Stimulated activated CD8-positive, alpha-beta memory T cell treated with anti-CD3 and anti-CD28 coated beads, Interleukin-7, amount 100 ng/mL, for 4 hours (primary cell): ENCODE results near the gene CLCN6.

ENCODE experiments used
- DNase-seq, 2 donors: peaks; one replicate each; pipeline ENCODE4 v3.0.0-alpha.2; 2020; ENCODE audit warnings: low read depth in 2 of 2

Gene CLCN6

DNA sequence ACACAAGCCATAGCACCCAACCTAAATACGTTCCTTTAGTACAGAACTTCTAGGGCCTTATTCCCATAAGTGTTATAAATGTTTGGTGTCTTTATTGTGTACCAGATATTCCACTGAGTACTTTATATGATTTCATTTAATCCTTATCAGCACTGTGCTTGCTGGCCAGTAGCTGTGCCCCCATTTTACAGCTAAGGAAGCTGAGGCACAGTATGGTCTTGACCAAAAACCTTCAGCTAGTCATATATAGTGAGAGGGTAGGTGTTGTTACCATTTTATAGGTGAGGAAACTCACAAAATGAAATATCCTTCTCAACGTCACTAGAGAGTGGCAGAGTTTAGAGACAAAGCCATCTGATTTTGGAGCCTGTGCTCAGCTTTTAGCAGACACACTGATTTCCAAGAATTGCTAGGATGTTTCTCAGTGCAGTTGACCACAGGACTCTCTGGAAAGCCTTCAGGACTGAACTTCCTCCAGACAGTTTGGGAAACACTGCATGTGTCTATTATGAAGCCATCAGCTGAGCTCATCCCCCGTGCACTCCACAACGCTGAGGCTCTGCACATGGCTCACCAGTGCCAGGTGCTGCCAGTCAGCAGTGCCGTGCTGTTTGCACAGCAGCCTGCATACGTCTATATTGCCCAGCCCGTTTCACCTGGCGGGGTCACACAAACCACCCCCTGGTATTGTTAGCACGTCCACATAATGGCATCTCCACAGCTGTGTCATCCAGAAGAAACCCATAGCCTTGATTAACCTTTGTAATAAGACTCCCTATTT lies 26.1 kb downstream of the CLCN6 start:
- no peak for DNase-seq

DNA sequence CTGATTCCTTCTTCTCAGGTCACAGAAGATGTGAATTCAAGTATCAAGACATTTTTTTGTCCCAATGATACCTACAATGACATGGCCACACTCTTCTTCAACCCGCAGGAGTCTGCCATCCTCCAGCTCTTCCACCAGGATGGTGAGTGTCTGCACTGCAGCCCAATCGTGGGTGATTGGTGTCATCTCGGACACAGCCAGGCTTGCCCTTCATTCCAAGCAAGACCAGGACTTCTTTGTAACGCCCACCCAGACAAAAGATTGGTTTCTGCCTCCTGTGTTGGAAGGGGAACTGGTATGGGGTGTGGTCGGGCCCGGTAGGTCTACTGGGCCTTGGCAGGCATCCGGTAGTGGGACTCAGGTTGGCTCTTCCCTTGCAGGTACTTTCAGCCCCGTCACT lies 27.5 kb downstream of the CLCN6 start:
- no peak for DNase-seq

DNA sequence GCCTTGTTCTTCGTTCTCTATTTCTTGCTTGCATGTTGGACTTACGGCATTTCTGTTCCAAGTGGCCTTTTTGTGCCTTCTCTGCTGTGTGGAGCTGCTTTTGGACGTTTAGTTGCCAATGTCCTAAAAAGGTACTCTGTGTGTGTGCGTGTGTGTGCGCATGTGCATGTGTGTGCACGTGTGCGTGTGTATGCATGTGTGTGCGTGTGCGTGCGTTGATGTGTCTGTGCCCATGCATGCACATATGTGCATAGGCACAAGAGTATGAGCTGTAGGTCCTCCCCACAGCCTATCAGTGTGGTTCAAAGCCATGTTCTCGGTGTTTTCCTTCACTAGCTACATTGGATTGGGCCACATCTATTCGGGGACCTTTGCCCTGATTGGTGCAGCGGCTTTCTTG lies 27.9 kb downstream of the CLCN6 start:
- DNase-seq: no peak

DNA sequence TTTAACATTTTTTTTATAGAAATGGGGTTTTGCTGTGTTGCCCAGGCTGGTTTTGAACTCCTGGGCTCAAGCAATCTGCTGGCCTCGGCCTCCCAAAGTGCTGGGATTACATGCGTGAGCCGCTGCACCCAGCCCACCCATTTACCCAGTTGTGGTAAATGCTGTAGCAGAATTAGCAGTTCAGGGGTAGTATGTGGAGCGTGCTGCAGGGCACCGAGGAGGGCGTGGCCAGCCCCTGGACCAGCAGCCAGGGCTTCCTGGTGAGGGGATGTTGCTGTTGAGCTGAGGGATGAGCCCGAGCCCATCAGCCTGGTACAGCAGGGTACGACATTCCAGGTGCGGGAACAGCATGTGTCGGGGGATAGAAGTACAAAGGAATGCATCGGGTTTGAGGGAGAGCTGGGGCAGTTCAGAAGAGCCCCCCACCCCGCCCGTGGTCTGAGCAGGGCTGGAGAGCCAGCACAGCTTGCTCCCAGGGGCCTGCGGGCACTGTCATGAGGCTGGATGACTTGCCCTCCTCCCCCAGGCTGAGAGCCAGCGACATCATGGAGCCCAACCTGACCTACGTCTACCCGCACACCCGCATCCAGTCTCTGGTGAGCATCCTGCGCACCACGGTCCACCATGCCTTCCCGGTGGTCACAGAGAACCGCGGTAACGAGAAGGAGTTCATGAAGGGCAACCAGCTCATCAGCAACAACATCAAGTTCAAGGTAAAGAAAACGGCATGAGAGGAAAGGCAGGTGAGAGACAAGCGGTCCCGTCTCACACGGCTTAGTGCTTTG lies 29.6 kb downstream of the CLCN6 start:
- no peak for DNase-seq

DNA sequence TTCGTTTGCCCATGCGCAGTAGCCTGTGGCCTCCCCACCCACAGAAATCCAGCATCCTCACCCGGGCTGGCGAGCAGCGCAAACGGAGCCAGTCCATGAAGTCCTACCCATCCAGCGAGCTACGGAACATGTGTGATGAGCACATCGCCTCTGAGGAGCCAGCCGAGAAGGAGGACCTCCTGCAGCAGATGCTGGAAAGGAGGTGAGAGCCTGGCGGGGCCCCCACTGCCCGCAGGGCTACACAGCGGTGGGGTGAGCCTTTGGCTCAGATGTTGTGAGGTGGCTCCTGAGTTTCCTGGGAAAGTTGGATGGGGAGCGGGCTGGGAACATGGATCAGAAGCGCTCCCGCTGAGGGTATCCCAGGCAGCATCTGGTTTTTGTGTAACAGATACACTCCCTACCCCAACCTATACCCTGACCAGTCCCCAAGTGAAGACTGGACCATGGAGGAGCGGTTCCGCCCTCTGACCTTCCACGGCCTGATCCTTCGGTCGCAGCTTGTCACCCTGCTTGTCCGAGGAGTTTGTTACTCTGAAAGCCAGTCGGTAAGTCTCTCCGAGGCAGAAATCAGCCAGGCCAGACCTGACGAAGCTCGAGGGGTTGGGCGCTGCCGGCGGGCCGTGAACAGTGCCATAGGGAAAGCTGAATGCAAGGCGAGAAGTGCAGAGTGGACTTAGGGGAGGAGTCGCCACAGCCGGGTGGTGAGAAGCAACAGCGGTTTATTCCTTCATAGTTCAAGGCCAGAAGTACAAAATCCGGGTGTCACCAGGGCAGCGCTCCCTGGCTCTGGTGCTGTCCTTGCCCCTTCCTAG lies 31.2 kb downstream of the CLCN6 start:
- DNase-seq: no peak

DNA sequence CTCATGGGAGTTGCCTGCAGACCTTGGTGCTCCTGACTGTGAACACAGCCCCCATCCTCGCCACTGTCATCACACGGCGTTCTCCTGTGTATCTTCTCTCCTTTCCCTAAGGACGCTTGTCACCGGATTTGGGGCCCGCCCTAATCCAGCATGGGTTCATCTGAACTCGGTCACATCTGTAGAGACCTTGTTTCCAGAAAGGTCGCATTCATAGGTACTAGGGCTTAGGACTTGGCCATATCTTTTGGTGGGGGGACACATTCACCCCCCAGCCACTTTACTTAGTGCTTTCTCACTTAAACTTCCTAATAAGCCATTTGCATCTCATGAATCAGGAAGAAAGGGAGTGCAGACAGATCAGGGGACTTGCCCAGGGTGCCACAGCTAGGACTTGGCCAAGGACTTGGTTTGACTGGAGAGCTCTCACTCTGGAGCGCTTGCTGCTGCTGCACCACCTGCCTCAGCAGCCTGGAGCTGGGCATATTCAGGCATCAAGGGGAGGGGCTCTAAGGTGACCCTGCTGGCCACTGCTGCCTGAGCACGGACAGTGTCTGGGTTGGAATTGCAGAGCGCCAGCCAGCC lies 31.9 kb downstream of the CLCN6 start:
- DNase-seq: no peak

DNA sequence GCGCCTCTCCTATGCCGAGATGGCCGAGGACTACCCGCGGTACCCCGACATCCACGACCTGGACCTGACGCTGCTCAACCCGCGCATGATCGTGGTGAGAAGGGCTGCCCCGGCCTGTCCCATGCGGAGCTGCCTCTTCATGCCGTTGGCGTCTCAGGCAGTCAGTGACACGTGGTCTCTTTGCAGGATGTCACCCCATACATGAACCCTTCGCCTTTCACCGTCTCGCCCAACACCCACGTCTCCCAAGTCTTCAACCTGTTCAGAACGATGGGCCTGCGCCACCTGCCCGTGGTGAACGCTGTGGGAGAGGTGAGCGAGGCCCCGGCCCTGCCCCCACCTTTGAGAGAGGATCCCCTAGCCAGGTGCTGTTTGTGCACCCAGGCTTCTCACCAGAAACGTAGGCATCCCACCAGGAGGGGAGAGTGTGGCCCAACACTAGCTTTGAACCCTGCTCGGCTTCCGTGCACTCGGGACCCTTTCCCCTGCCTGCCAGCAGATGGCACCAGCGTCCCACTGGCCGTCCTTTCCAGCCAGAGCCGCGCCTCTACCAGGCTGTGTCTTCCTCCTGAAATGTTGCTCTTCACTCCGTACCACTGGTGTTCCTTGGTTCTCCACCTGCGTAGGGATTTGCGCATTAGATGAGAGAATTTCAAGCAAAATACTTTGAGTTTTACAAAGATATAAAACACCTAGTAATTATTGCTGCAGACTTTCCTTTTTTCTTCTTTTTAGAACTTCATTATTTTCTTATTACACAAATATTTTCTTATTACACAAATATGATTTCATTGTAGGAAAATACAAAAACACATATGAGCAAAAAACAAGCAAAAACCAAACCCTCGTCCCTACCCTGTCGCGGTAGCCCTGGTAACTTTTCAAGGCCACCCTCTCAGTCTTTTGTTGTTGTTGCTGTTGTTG lies 32.6 kb downstream of the CLCN6 start:
- peak; percentile 32 to 45 for DNase-seq

DNA sequence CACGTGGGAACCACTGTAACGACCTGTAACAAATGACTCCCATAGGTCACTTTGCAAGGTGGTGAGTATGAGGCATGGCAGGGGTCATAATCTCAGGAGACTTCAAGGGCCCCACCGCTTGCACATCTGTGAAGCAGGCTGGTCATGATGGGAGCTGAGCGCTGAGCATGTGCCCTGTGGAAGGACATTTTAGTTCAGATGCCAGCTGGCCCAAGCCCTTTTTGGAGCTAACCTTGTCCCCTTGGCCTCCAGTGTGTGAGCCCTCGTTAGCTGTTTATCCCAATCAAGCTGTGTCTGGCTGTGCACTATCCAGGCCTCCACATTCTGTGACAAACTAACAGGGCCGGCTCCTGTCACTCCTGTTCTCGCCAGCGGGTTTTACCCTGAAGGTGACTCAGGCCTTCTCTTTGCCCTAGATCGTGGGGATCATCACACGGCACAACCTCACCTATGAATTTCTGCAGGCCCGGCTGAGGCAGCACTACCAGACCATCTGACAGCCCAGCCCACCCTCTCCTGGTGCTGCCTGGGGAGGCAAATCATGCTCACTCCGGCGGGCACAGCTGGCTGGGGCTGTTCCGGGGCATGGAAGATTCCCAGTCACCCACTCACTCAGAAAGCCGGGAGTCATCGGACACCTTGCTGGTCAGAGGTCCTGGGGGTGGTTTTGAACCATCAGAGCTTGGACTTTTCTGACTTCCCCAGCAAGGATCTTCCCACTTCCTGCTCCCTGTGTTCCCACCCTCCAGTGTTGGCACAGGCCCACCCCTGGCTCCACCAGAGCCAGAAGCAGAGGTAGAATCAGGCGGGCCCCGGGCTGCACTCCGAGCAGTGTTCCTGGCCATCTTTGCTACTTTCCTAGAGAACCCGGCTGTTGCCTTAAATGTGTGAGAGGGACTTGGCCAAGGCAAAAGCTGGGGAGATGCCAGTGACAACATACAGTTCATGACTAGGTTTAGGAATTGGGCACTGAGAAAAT lies 34.0 kb downstream of the CLCN6 start:
- DNase-seq: no peak

DNA sequence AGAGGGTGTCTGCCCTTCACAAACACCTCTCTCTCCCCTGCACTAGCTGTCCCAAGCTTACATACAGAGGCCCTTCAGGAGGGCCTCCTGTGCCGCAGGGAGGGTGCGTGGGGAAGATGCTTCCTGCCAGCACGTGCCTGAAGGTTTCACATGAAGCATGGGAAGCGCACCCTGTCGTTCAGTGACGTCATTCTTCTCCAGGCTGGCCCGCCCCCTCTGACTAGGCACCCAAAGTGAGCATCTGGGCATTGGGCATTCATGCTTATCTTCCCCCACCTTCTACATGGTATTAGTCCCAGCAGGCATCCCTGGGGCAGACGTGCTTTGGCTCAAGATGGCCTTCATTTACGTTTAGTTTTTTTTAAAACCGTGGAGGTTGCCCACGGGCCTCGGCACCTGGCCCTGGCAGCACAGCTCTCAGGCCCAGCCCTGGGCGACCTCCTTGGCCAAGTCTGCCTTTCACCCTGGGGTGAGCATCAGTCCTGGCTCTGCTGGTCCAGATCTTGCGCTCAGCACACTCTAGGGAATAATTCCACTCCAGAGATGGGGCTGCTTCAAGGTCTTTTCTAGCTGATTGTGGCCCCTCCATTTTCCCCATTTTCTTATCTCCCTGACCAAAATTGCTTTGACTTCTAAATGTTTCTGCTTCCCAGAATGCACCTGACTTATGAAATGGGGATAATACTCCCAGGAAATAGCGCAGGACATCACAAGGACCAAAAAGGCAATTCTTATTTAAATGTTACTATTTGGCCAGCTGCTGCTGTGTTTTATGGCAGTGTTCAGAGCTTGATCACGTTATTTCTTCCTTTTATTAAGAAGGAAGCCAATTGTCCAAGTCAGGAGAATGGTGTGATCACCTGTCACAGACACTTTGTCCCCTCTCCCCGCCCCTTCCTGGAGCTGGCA lies 35.5 kb downstream of the CLCN6 start:
- no peak for DNase-seq

DNA sequence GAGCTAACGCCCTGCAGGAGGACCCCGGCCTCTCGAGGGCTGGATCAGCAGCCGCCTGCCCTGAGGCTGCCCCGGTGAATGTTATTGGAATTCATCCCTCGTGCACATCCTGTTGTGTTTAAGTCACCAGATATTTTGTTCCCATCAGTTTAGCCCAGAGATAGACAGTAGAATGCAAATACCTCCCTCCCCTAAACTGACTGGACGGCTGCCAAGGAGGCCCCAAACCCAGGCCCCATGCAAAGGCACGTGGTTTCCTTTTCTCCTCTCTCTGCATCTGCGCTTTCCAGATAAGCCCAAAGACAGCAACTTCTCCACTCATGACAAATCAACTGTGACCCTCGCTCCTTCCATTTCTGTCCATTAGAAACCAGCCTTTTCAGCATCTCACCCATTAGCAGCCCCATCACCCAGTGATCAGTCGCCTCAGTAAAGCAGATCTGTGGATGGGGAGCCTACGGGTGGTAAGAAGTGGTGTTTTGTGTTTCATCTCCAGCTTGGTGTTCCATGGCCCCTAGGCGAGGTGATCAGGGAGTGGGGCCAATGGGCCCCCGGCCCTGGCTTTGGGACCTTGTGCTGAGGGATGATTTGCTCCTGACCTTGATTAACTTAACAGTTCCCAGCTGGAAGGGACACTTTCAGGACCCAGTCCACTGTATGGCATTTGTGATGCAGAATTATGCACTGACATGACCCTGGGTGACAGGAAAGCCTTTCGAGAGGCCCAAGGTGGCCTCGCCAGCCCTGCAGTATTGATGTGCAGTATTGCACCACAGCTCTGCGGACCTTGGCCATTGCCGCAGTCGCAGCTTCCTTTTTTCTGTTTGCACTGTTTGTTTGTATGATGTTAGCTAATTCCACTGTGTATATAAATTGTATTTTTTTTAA lies 36.4 kb downstream of the CLCN6 start:
- DNase-seq: no peak

DNA sequence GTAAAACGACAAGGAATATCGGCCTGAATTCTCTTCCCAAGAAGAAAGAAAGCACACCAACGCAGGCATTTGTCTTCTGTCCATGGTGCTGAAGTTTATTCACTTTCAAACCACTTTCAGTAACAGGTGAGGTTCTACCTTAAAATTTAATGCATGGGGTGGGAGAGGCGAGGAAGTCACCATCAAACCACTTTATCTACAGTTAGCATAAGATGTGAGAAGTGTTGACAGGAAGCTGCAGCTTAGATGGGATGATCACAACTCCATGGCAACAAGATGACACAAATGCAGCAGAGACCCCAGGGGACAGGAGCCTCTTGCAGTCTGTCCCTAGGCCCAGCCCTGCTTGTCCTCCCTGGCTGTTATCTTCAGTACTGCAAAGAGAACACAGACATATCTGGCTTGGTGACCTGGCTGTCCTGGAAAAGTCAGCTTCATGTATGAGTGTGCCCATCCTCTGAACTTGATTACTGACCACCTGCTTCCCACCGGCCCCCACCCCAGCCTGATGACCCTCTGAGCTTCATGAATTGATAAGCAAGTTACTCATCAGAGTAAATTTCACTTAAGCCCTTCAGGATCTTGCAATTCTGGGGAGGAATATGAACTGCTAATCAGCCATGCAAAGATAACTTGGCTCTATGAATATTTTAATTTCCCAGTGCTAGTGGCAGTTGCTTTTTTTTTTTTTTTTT lies 39.8 kb downstream of the CLCN6 start:
- DNase-seq: no peak

DNA sequence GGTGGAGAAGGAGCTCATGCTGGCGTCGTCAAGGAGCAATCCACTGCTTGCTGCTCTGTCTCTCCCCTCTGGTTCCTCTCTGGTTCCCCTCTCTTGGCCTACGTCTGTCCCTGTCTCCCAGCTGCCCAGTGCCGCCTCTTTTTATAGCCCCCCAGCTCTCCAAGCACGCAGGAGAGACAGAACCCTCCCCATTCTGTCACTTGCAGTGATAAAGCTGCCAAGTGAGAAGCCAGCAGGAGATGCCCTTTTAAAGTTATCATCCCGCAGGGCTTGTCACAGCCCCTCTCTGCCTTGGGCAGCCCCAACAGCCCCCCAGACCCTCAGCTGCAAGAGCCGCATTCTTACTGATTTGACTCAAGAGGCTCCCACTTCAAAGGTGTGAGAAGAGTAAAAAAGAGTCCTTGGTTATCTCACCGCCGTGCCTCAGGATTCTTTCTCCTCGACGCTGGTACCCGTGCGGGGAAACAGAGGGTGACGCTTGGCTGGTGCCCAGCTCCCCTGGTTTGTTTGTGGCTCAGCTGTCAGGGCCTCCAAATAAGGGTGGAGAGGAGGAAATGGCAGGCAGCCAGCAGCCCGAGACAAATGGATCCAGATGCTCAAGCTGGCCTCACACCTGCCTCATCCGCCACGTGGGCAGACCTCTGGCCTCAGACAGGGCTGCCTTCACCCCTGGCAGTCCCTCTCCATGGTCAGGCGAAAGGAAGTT lies 41.8 kb downstream of the CLCN6 start, which contains the start of gene NPPA:
Gene NPPA (minus strand): TSS at position 117 of the 706 bp plus-strand sequence. CDS start 99 bp downstream, at position 18.
- DNase-seq: no peak

DNA sequence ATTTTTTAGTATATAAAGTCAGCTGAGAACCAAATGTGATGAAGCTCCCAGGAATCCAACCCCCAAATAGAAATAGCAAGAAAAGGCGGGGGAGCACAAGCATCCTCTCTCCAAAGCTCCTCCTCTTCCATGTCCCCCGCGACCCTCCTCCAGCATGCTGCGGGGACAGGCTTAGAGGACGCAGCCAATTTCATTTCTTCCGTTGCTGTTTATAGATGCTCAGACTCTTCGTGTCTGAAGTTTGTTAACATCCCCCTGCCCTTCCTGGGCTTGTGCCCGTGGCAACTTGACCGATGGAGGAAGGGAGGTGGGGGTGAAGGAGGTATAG lies 42.3 kb downstream of the CLCN6 start:
- DNase-seq: no peak

DNA sequence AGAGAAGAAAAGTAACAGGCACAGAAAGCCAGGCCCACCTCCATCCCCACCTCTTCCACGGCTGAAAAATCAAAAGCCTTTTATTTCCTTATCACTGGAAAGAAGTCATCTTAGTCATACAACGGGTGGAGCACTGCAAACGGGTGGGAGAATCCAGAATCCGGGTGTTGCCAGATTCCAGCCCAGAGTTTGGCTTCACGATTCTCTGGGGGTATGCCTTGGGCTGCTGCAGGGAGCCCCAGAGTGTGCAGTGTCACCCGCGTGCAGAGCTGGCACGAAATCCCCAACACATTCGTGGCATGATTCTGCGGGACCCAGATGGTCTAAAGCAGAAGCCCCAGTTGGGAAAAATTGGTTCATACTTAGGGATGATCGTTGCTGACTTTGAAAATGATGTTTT lies 44.2 kb downstream of the CLCN6 start:
- no peak for DNase-seq

DNA sequence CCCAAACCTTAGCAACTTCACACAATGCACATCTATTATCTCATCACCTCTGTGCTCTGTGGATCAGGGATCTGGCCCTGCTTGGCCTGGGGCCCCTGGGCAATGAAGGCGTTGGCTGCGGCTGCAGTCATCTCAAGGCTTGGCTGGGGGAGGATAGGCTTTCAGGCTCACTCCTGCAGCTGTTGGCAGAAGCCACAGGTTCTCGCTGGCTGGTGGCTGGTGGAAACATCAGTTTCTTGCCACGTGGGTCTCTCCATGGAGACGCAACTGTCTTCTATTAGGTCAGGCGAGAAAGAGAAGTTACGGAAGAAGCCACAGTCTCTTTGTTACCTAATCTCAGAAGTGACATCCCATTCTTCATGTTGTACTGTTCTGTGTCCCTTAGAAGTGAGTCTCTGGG lies 45.2 kb downstream of the CLCN6 start:
- DNase-seq: no peak

DNA sequence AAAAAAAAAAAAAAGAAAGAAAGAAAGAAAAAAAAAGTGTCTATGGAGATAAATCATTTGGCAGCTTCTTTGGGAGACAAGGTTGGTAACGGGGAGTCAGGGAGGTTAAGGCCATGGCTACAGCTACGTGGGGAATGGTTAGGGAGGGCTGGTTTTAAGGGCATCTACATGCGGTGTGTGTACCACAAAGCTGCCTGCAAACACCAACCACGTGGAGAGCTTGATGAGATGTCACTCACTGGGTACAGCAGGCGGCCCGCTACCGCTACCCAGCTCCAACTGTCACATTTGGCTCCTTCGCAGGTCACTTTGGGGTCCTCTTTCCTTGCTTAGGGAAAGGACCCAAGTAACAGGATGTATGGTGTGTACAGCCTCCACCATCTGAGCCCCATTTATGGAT lies 48.5 kb downstream of the CLCN6 start:
- DNase-seq: no peak
